Activated CD4-positive, alpha-beta T cell treated with anti-CD3 and anti-CD28 coated beads, Interleukin-2, amount 10 ng/mL, durations not matched to agents 24 days and 14 days (primary cell): ENCODE measurements around the gene MPZL1. TPM values are rescaled to one million over a fixed set of nuclear protein-coding genes. Genes with fewer than 3 reads are reported as not detected.

Experiments
- DNase-seq: peaks from one replicate; pipeline ENCODE4 v3.0.0; 2022
- H3K27ac Mint-ChIP-seq: one replicate; pipeline ENCODE4 v1.8.0; 2022; ENCODE audit warnings: mild to moderate bottlenecking, mixed read lengths
- H3K27me3 Mint-ChIP-seq: one replicate; pipeline ENCODE4 v1.8.0; 2022; ENCODE audit warnings: mixed read lengths
- H3K36me3 Mint-ChIP-seq: one replicate; pipeline ENCODE4 v1.8.0; 2022; ENCODE audit warnings: low read depth, mild to moderate bottlenecking, mixed read lengths
- H3K4me1 Mint-ChIP-seq: one replicate; pipeline ENCODE4 v1.8.0; 2021; ENCODE audit warnings: mixed read lengths
- H3K4me3 Mint-ChIP-seq: one replicate; pipeline ENCODE4 v1.8.0; 2022; ENCODE audit warnings: mild to moderate bottlenecking, moderate library complexity, mixed read lengths
- H3K9me3 Mint-ChIP-seq: one replicate; pipeline ENCODE4 v1.8.0; 2021; ENCODE audit warnings: mixed read lengths
- intact Hi-C: fragments of 100-400 bp; cut with micrococcal nuclease; formaldehyde crosslinking; loops from one replicate; pipeline ENCODE4 v1.15.1; 2023
- total RNA-seq: library from RNA; stranded (reverse); gene quantifications from 2 replicates; pipeline ENCODE4 v1.2.3, GENCODE V29; 2022

The MPZL1 gene
- total RNA-seq, 1 donor from 2014 or later, result 41.8 TPM

DNA sequence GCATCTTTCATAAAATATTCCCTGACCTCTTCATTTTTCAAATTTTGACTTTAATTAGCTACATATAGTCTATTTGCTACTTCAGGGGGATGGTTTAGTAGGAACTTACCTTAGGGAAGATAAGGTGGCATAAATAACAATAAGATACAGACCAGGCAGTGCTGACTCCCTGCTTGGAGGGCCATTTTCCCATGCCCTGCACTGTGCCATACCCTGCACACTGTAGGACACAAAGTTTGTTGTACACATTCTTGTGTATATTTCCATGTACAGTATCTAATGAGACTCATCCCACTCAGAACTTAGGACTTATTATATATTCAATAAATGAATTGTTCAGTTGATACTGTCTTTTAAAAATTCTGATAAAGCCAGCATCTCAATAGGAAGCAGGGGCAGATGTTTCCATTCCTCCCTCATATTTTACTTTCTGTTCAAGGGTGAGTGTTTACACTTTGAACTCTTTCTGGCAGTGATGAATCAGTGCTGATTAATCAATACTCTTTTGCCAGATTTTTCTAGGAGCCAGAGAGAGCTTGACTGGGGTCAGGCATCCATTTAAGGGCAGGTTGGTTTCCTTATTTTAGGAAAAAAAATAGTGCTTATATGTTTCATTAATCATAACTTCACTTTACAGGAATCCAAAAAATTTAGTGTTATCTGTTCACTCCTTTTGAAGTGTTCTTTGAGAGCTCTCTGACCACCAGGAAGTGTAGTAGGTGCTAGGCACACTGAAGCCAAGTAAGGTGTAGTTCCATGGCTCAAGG lies 30.6 kb downstream of the MPZL1 start:
- H3K4me3 Mint-ChIP-seq, result no peak overlapping the region
- peaks cover 19% of the 10 kb centered on the region for H3K4me1 Mint-ChIP-seq
- intact Hi-C loops, result loop anchor here (1.0 to 5.0 kb wide), 2 partner anchors 10 to 45 kb away; no protein-coding TSS in a partner anchor
- no peak for DNase-seq
- no peaks in the 10 kb centered on the region for H3K27me3 Mint-ChIP-seq
- no peaks in the 10 kb centered on the region for H3K9me3 Mint-ChIP-seq
- peaks cover 3% of the 10 kb centered on the region for H3K36me3 Mint-ChIP-seq
- peak overlapping the region; percentile 30 for H3K27ac Mint-ChIP-seq

DNA sequence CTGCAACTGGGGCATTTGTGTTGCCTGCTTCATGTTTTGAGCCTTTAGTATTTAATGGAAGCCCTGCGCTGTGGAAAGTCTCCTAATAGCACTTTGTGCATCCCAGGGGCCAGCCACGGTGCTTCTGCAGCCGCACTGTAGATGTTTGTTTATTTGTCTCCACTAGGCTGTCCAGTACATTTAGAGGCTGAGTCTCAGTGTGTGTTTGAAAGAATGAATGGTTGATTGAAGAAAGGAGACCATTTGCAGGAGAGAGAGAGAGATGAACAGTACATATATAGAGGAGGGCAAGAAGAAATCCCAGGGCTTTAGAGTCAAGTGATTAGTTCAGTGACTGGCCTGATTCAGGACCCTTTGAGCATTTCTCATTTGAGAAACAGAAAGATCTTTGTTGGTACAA lies 33.9 kb downstream of the MPZL1 start:
- Mint-ChIP-seq H3K27ac (no peak overlapping the region), H3K4me1 (peaks cover 28% of the 10 kb centered on the region), H3K4me3 (no peak overlapping the region), H3K9me3 (no peaks in the 10 kb centered on the region), H3K36me3 (peaks cover 5% of the 10 kb centered on the region), H3K27me3 (no peaks in the 10 kb centered on the region)
- no peak for DNase-seq
- intact Hi-C loops, result no loop called here

DNA sequence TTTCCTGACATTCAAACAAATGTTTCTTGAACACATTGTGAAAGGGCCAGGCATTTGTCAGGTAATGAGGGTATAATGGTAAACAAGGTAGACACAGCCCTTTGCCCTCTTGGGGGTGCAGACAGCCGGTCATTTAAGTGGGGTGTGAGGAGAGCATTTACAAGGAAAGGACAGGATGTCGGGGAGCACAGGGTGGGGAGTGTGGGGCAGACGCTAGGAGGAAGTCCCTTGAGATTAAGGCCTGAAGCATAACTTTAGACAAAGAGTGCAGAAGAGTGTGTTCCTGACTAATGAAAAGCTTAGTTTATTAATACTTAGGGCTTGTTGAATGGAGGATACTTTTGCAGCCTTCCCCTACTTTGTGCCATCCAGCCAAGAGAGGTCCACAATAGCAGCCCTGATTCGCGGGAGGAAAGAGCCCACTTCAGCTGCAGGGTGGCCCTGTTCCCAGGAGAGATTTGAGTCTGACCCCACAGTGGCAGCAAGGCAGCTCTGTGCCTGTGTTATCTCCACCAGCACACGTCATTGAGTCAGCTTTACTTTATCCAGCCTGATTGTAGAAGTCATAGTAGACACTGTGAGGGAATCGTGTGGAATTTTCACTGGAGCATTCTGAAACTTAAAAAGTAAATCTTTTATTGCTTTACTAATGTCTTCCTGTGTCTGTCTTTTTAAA lies 35.1 kb downstream of the MPZL1 start:
- Mint-ChIP-seq H3K9me3 (no peaks in the 10 kb centered on the region), H3K36me3 (peaks cover 5% of the 10 kb centered on the region), H3K4me3 (no peak overlapping the region), H3K27me3 (no peaks in the 10 kb centered on the region), H3K27ac (no peak overlapping the region), H3K4me1 (peaks cover 39% of the 10 kb centered on the region)
- no peak for DNase-seq
- intact Hi-C loops, result no loop called here

DNA sequence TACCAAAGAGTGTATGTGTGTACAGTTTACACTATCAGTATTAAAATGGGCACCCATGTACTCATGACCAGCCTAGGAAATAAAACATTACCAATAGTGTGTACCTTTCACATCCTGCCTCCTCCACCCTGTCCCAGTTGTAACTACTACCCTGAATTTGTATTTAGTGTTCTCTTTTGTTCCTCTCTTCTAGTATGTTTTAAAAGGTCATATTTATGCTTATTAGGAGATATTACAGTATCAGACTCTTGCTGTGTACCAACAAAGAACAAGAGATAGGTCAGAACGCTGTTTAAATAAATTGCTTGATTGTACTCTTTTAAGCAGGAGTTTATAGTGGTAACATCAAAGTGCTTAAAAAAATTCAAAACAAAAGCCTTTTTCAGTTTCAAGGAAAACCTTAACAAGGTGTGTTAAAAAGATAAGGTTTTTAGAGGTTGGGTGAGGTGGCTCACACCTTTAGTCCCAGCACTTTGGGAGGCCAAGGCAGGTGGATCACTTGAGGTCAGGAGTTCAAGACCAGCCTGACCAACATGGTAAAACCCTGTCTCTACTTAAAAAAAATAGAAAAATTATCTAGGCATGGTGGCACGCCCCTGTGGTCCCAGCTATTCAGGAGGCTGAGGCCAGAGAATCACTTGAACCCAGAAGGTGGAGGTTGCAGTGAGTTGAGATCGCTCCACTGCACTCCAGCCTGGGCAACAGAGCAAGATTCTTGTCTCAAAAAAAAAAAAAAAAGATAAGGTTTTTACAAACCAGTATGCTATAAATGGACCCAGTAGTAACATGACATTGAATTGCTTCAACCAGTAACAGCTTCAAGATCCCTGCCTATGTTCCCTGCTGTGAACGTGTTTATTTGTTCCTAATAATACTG lies 35.9 kb downstream of the MPZL1 start:
- intact Hi-C loops, result no loop called here
- Mint-ChIP-seq H3K27me3 (no peaks in the 10 kb centered on the region), H3K9me3 (no peaks in the 10 kb centered on the region), H3K4me1 (peaks cover 40% of the 10 kb centered on the region), H3K4me3 (no peak overlapping the region), H3K36me3 (peaks cover 3% of the 10 kb centered on the region), H3K27ac (no peak overlapping the region)
- no peak for DNase-seq

DNA sequence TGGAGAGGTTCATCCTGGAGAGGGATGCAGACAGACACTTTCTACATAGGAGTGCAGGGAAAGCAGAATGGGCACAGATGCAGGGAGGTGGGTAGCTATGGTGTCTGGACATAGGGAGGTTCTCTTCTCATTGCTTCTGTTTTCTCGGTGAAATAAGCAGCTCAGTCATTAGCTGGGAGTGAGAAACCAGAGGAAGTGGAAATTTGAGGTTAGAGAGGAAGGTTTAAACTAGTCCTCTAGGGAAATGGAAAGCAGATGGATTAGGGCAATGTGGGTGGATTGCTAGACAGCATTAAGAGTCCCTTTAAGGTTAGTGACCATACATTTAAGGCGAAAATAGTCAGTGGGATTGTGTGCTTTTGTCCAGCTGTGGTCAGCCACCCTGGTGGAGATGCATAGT lies 39.6 kb downstream of the MPZL1 start:
- no peak for DNase-seq
- Mint-ChIP-seq H3K9me3 (no peaks in the 10 kb centered on the region), H3K27ac (peak overlapping the region; percentile 65), H3K4me1 (peaks cover 35% of the 10 kb centered on the region), H3K36me3 (peaks cover 3% of the 10 kb centered on the region), H3K27me3 (no peaks in the 10 kb centered on the region), H3K4me3 (peak overlapping the region; percentile 52)
- intact Hi-C loops, result loop anchor here (5.0 kb wide), 1 partner anchor 41 kb away; no protein-coding TSS in a partner anchor

DNA sequence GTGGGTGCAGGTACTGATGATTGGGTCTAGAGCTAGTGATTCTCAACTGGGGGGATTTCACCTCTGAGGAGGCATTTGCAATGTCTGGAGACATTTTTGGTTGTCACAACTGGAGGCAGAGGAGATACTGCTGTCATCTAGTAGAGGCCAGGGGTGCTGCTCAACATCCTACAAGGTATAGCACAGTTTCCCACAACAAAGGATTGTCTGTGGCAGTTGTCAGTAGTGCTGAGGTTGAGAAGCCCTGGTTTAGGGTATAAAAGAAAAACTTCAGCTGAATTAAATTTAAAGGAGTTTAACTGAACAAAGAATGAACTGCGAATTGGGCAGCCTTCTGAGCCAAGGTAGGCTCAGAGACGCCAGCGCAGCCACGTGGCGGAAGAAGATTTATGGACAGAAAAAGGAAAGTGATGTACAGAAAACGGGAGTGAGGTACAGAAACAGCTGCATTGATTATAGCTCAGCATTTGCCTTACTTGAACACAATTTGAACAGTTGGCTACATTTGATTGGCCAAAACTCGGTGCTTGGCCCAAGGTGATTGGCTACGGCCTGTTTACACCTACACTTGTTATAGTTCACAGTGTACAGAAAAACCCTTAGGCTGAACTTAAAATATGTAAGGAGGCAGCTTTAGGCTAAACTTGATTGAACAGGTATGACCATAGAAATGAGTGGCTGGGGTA lies 40.4 kb downstream of the MPZL1 start:
- Mint-ChIP-seq H3K4me3 (peak overlapping the region; percentile 52), H3K9me3 (no peaks in the 10 kb centered on the region), H3K36me3 (peaks cover 7% of the 10 kb centered on the region), H3K27me3 (no peaks in the 10 kb centered on the region), H3K4me1 (peaks cover 32% of the 10 kb centered on the region), H3K27ac (peak overlapping the region; percentile 65)
- peak; percentile 81 for DNase-seq
- intact Hi-C loops, result loop anchor here (1.0 to 5.0 kb wide), 2 partner anchors 10 to 40 kb away; no protein-coding TSS in a partner anchor

DNA sequence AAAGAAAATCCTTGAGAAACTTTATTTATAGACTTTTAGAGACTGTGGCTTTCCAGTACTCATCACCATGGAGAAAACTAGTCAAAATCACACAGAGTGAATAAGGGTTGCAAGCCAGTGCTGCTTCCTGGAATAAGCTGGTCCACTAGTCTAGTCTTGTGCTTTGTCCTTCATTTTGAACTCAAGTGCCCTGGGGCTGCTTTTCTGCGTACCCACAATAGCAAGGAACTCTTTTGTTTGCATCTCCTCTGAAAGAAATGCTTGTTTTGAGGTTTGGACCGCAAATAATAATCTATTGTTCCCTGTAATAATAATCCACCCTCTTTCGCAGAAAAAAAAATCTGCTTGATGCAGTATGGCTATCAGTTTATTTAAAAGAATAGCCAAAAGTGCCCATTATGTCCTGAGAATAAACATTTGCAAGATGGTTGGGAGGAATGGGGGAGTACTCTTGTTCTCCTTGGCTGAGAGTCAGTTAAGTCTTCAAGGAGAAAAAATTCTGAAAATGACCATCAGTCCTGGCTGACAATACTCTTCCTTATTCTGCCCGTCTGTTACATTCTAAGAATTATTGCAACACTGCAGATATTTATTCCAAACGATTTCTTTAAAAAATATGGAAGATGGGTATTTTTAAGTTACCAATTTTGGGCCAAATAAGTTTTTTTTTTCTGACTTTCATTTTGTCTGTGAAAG lies 41.9 kb downstream of the MPZL1 start:
- H3K27me3 Mint-ChIP-seq, result no peaks in the 10 kb centered on the region
- no peak overlapping the region for H3K27ac Mint-ChIP-seq
- intact Hi-C loops, result loop anchor here (5.0 kb wide), 1 partner anchor 39 kb away; no protein-coding TSS in a partner anchor
- no peak overlapping the region for H3K4me3 Mint-ChIP-seq
- H3K36me3 Mint-ChIP-seq, result peaks cover 13% of the 10 kb centered on the region
- H3K9me3 Mint-ChIP-seq, result no peaks in the 10 kb centered on the region
- peaks cover 34% of the 10 kb centered on the region for H3K4me1 Mint-ChIP-seq
- DNase-seq, result no peak

DNA sequence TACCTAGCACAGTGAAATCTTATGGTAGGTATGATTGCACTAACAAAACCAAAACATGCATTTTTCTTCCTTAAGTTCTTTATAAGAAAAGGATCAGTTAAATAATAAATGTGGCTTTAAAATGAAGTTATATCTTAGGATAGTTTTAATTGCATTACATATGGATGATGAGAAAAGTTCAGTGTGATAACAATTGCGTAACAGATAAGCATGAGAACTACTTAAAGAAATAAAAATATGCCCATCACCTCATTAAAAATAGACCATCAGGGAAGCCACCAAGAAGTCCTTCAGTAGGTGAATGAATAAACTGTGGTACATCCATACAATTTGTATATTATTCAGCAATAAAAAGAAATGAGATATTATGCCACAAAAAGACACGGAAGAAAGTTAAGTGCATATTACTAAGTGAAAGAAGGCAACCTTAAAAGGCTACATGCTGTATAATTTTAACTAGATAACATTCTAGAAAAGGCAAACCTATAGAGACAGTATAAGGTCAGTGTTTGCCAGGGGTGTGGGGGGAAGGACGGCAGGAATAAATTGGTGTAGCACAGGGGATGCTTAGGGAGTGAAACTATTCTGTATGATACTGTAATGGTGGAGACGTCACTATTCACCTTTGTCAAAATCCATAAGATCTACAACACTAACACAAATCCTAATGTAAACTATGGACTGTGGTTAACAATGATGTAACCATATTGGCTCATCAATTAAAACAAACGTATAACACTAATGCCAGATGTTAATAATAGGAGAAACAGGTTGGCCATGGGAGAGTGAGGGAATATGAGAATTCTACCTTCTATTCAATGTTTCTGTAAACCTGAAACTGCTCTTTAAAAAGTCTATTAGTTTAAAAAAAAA lies 42.9 kb downstream of the MPZL1 start:
- DNase-seq, result no peak
- intact Hi-C loops, result loop anchor here (5.0 kb wide), 1 partner anchor 38 kb away; no protein-coding TSS in a partner anchor
- Mint-ChIP-seq H3K36me3 (peaks cover 16% of the 10 kb centered on the region), H3K27ac (no peak overlapping the region), H3K27me3 (no peaks in the 10 kb centered on the region), H3K4me3 (no peak overlapping the region), H3K9me3 (peaks cover 3% of the 10 kb centered on the region), H3K4me1 (peaks cover 33% of the 10 kb centered on the region)

DNA sequence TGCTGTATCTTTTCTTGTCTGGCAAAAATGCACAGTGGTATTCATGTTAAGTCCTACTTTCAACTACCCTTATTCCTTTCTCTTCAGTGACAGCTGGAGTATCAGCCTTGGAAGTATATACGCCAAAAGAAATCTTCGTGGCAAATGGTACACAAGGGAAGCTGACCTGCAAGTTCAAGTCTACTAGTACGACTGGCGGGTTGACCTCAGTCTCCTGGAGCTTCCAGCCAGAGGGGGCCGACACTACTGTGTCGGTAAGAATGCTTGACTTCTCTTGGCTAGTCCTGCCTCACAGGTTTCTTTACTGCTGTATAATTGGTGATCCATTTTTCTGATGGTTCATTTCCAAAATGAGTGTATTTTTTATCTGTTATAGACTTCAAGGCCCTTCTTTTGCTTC lies 43.7 kb downstream of the MPZL1 start:
- Mint-ChIP-seq H3K9me3 (peaks cover 7% of the 10 kb centered on the region), H3K27me3 (no peaks in the 10 kb centered on the region), H3K4me3 (no peak overlapping the region), H3K36me3 (peaks cover 22% of the 10 kb centered on the region), H3K27ac (no peak overlapping the region), H3K4me1 (peaks cover 30% of the 10 kb centered on the region)
- intact Hi-C loops, result no loop called here
- no peak for DNase-seq

DNA sequence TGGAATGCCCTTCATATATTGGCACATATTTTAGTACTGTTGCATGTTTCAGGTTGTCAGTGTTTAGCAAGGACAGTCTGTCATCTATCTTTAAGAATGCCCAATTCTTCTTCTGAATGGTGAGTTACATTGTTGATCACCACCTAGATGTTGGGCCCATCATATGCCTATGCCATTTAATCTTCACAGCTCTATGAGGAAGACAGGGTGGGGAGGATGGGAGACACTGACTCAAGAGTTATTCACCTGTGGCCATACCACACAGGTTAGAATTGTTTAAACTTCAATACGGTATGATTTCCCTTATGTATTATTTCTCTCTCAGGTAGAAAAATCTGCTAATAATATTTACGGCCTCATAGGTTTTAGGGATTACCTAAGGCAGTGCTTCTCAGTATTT lies 44.8 kb downstream of the MPZL1 start:
- Mint-ChIP-seq H3K27me3 (no peaks in the 10 kb centered on the region), H3K27ac (no peak overlapping the region)
- intact Hi-C loops, result no loop called here

DNA sequence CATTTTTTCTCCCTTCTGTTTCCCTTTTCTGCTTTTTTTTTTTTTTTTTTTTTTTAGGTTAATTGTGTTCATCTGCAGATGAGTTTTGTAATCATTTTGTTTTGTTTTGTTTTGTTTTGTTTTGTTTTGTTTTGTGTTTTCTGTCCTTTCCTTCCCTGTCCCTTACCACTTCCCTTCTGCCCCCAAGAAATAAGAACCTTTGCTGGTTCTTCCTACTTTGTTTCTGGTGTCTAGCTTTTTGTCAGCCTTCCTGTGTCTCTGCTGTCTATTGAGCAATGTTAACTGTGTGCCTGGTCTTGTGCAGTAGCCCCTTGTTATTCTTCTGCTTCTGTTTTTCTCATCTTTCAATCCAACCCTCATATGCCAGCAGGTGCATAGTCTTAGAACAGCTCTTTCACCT lies 46.0 kb downstream of the MPZL1 start:
- peaks cover 38% of the 10 kb centered on the region for H3K36me3 Mint-ChIP-seq
- no peak overlapping the region for H3K4me3 Mint-ChIP-seq
- DNase-seq, result no peak
- no peak overlapping the region for H3K27ac Mint-ChIP-seq
- peaks cover 8% of the 10 kb centered on the region for H3K4me1 Mint-ChIP-seq
- peaks cover 7% of the 10 kb centered on the region for H3K9me3 Mint-ChIP-seq
- intact Hi-C loops, result no loop called here
- no peaks in the 10 kb centered on the region for H3K27me3 Mint-ChIP-seq

More for the DNA sequence above, 44.8 kb downstream of the MPZL1 start:
- no peak for DNase-seq
- peaks cover 20% of the 10 kb centered on the region for H3K4me1 Mint-ChIP-seq
- H3K36me3 Mint-ChIP-seq, result peaks cover 30% of the 10 kb centered on the region
- H3K9me3 Mint-ChIP-seq, result peaks cover 7% of the 10 kb centered on the region
- H3K4me3 Mint-ChIP-seq, result no peak overlapping the region

DNA sequence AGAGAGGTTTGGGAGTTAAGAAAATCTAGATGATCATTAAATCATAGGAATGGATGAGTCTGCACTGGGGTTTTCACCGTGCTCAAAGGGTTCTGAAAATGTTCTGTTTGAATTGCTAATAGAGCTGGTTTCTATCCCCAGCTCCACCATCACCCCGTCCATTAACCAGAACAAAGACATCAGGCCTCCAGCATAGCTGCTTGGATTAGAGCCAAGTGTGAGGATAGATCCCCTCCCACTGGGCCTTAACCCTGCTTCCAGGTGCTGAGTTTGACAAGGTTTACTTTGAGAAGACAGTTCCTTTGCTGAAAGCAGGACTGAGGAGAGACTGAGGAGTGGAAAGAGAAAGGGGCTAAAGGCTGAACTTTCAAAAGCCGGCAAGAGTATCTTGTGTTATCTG lies 48.3 kb downstream of the MPZL1 start:
- Mint-ChIP-seq H3K27me3 (no peaks in the 10 kb centered on the region), H3K27ac (no peak overlapping the region), H3K4me3 (no peak overlapping the region), H3K9me3 (peaks cover 7% of the 10 kb centered on the region), H3K36me3 (peaks cover 51% of the 10 kb centered on the region), H3K4me1 (peaks cover 21% of the 10 kb centered on the region)
- intact Hi-C loops, result no loop called here
- no peak for DNase-seq
